ENCODE data around the gene COX6A2. TPM values are rescaled to one million over a fixed set of nuclear protein-coding genes. Genes with fewer than 3 reads are reported as not detected.

Gene COX6A2
- not detected in 2 replicates for total RNA-seq

DNA sequence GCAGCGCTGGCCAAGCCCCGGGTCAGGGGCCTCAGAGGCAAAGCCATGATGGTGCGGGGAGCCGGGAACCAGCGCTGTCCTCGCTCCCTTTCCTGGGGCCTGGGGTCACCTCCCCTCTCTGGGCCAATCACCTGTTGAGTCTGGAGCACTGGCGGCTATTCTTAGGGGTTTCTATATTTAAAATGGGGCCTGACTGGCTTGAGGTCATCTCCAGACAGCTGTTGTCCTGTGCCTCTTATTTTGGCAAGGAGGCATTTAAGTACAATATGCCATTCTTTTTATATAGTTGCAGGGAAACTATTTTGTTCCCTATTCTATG lies at the start of gene COX6A2:
COX6A2 (minus strand) TSS at position 82 of the 319 bp plus-strand sequence; CDS start at position 47, 35 bp downstream.

DNA sequence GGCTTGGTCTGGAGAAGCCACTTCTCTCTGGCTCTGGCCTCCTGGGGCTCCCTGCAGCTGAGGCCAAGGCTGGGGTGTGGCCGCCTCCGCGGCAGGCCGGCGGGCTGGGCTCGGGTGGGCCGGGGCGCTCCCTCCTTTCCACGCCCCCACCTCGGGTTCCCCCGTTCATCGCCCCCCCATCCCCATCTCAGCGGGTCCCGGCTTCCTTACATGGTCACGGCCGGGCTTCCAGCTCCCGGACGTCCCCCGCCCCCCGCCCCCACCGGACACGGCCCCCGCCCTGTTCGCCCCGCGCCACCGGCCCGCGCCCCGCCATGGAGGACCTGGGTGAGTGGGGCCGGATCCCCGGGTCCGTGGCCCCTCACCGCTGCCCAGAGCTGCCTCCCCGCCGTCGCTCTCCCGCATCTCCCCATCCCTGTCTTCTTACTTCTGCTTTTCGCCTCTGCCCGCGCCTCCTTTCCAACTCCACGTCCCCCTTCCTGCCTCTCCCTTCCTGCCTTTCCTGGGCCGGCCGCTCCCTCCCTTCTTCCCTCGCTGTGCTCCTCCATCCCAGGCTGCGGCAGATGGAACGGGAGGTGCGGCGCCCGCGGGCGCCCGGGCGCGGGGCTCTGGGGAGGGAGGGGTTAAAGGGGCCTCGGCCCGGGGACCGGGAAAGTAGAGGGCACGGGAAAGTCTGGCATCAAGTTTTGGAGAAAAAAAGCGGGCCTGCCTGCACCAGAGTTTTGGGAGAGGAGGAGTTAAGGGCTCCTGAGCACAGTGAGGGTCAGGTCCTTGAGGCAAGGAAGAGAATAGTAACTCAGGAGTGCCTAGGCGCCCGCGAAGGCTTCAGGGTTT lies 43.9 kb upstream of the COX6A2 start, which contains the start of gene TGFB1I1:
TGFB1I1 (plus strand) TSS at position 278 of the 834 bp plus-strand sequence; CDS start at position 315, 37 bp downstream.

DNA sequence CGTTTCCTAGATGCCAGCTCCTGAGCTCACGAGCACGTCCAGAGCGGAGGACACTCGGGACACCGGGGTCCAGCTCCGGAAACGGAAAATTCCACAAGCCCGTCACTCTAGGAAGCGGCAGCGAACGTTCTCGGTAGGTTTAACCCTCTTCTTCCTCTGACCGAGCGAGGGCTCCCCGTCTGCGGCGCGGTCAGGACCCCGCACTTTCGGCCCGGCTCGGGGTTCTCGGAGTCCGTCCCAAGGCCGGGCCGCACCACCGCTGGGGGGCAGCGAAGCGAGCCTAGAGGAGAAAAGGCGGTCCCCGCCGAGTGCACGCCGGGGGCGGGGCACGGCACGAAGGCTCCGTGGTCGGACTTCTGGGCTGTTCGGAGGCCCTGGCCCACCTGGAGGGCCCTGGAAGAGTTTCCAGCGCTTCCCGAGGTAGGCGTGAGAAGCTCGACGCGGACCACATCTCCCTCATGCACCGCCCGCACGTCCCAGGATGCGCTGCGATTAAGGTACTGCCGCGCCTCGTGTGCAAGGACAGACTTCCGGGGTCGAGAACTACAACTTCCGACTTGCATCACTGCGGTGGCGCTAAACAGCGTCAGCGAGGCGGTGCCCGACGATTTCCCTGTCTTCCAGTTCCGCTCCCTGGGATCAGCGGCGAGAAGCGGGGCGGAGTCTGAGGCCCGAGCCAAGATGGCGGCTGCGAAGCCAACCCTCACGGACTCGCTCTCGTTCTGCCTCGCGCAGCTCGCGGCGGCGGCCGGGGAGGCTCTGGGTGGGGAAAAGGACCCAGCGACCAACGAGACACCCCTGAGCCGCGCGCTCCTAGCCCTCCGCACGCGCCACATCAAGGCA lies 30.9 kb upstream of the COX6A2 start, which contains the start of gene ARMC5:
ARMC5 (plus strand) TSS at position 658 of the 843 bp plus-strand sequence; CDS start at position 682, 24 bp downstream.

DNA sequence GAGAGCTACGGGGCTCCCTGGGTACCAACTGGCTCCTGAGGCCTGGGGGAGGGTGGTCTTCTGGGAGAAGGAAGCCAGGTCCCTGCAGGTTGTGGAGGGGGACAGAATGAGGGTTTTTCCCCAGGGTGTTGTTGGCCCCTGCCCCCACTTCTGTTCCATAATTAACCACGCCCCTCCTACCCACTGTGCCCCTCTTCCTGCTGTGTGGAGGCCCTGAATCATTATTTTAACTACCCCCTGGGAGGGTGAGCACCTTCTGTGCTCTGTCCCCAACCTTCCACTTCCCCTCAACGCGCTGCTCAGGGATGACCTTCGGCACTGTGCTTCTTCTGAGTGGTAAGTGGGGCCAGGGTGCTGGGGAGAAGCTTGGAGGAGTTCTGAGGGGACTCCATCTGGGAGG lies 35.1 kb downstream of the COX6A2 start, which contains the start of gene ITGAD:
ITGAD (plus strand) TSS at position 280 of the 400 bp plus-strand sequence; CDS start at position 306, 26 bp downstream.

Other genes with a start within 250 kb of the COX6A2 start
- 35.0 and 37.7 TPM in 2 replicates for gene FUS, start 248.2 kb downstream of the COX6A2 start, total RNA-seq
- gene PYCARD, start 225.6 kb downstream of the COX6A2 start, total RNA-seq = 37.1 and 42.5 TPM in 2 replicates
- gene TRIM72, start 214.2 kb downstream of the COX6A2 start, total RNA-seq = not detected in 2 replicates
- gene PYDC1, start 211.2 kb downstream of the COX6A2 start, total RNA-seq = not detected in 2 replicates
- gene ITGAM, start 168.4 kb downstream of the COX6A2 start, total RNA-seq = under 0.01 TPM in 1 of 2 replicates, not detected in the other
- gene ITGAX, start 73.2 kb downstream of the COX6A2 start, total RNA-seq = 0.12 and 0.26 TPM in 2 replicates
- not detected in 2 replicates for gene ITGAD, start 35.0 kb downstream of the COX6A2 start, total RNA-seq
- gene ZNF843, start 14.4 kb upstream of the COX6A2 start, total RNA-seq = 0.12 and 0.26 TPM in 2 replicates
- gene ARMC5, start 31.1 kb upstream of the COX6A2 start, total RNA-seq = 10.3 and 11.1 TPM in 2 replicates
- gene TGFB1I1, start 43.8 kb upstream of the COX6A2 start, total RNA-seq = 21.8 and 27.7 TPM in 2 replicates
- gene SLC5A2, start 54.8 kb upstream of the COX6A2 start, total RNA-seq = 0.06 TPM in 1 of 2 replicates, not detected in the other
- gene RUSF1, start 80.0 kb upstream of the COX6A2 start, total RNA-seq = 43.7 and 51.2 TPM in 2 replicates
- not detected in 2 replicates for gene AHSP, start 99.5 kb upstream of the COX6A2 start, total RNA-seq

Measured in aortic smooth muscle cell (primary cell).